Stimulated activated CD8-positive, alpha-beta memory T cell treated with anti-CD3 and anti-CD28 coated beads, Interleukin-7, amount 100 ng/mL, for 48 hours (primary cell): ENCODE measurements around the gene DDTL.
"Not testable (repeated sequence)": the region's sequence is repeated elsewhere in the genome, so short reads cannot be mapped to it uniquely, and the experiment has no call there.

Experiments
- DNase-seq, 2 donors: peaks; one replicate each; pipeline ENCODE4 v3.0.0-alpha.2; 2020; ENCODE audit warnings: low read depth in 1 of 2; ENCODE audit errors: extremely low read depth in 1 of 2

Gene DDTL

DNA sequence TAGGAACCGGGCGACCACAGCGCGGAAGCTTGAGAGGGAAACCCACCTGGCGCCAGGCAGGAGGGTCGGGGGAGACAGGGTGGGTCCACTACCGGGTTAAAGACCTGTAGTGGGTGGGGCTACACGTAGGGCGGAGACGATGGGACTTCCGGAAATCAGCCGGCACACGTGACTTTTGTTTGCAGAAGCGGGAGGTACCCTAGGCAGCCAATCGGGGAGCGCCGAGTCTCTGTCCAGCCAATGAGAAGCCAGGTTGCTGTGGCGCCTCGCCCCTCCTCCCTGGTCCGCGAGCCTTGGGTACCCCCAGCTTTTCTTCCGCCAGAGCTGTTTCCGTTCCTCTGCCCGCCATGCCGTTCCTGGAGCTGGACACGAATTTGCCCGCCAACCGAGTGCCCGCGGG, at the start of gene DDTL:
Gene DDTL (plus strand): TSS at position 321 of the 400 bp plus-strand sequence. CDS start 27 bp downstream, at position 348.
- not testable (repeated sequence) for DNase-seq

DNA sequence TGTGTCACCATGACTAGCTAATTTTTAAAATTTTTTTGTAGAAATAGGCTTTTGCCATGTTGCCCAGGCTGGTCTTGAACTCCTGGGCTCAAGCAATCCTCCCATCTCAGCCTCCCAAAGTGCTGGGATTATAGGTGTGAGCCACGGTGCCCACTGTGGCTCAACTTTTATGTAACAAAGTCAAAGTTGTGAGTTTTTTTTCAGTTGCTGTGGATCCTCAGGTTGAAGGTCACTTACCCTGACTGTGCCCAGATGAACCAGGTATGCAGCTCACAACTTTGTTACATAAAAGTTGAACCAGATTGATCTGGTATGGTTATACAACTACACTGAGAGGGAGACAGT, 46.4 kb upstream of the DDTL start:
- not testable (repeated sequence) for DNase-seq

DNA sequence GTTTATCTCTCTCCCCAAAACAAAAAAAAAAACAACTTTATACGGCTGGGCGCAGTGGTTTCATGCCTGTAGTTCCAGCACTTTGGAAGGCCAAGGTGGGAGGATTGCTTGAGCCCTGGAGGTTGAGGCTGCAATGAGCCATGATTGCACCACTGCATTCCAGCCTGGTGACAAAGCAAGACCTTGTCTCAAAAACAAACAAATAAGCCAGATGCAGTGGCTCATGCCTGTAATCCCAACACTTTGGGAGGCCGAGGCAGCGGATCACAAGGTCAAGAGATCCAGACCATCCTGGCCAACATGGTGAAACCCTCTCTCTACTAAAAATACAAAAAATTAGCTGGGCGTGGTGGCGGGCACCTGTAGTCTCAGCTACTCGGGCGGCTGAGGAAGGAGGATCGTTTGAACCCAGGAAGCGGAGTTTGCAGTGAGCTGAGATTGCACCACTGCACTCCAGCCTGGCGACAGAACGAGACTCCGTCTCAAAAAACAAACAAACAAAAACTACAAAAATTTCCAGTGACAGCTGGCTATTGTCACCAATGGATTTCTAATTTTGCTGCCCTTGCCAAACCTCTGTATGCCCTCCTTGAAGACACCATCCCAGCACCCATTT, 45.0 kb upstream of the DDTL start:
- DNase-seq: not testable (repeated sequence)

DNA sequence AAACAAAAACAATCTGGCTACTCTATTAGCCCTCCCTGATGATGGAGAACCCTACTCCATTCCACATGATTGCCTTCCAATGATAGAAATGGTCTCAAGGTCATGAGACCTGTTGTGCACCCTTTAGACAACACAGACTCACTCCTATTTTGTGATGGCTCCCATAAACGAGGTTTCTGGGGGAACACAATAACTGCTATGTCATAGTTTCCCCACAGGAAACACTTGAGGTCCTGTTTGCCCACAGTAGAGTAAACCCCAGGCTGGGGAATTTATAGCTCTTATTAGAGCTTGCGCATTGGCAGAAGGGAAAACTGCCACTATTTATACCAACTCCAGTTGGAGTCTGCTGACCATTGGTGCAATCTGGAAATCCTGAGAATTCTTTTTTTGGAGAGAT, 43.8 kb upstream of the DDTL start:
- DNase-seq: no peak

DNA sequence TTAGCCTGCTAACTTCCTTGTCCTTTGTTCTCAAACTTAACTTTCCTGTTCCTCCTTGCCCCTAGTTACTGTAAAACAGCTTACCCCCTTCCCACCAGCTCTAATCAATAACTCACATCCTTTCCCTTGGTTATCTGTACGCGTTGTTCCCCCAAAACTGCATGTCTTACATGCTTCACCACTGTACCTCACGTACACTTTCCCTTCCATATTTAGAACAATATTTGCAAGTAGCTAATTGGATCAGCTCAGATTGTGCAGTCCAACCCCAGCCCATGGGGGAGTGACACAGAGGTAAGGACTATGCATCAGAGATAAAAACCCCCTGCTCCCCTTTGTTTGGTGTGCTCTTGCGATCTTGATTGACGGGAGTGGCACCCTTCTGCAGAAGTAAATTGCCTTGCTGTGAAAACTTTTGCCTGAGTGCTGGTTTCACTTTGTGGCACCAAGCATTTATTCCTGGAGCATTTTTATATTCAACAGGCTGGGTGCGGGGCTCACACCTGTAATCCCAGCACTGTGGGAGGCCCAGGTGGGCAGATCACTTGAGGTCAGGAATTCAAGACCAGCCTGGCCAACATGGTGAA, 41.6 kb upstream of the DDTL start:
- no peak for DNase-seq

DNA sequence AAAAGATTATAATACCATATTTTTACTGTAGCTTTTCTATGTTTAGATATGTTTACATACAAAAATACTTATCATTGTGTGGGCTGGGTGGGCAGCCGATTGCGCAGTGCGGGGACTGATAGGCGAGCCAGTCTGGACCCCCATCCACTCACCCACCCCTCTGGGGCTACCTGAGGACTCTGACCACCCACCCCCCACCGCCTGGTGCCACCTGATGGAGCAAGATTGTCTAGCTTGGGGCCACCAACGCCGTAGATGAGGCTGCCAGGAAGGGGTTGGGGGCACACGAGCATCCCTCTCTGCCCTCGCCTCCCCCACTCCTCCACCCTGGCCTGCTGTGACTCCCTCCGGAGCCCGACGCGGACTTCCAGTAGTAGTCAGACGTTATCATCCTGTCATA, 40.1 kb upstream of the DDTL start:
- no peak for DNase-seq

DNA sequence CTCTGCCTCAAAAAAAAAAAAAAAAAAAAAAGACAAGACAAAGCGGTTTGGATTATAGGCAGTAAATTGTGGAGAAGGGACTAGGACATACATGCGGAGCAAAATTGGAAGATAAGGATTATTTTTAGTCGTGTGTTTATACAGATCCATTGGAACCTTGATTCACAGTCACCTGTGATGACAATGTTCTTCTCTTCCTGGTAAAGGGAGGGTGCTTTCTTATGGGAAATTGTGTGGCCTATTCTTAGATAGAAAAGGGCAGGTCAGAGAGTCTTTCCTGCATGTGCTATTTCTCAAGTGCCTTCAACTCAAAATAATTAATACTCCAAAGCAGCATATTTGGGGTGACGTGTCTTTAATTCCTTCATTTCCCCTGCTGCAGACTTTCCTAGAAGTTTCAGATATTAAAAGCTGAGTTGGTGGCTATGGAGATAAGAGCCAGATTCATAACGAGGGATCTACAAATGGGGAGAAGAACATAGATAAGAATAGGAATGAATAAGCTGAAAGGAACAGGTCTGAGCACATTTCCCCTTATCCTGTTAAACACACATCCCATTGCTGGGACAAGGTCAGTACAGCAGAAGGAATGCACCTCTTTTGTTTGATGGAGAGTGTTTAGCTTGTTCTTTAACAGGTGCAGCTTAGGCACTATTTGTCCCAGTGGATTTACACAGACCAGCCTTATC, 28.2 kb upstream of the DDTL start:
- DNase-seq: no peak

DNA sequence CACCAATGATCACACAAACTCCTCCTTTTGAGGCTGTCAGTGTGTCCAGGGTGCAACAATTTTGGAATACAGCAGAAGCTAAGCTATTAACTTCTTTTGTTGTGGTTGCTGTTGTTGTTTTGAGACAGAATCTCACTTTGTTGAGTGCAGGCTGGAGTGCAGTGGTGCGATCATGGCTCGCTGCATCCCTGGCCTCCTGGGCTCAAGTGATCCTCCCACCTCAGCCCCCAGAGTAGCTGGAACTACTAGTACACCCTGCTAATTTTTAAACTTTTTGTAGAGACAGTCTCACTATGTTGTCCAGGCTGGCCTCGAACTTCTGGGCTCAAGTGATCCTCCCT, 27.7 kb upstream of the DDTL start:
- no peak for DNase-seq

DNA sequence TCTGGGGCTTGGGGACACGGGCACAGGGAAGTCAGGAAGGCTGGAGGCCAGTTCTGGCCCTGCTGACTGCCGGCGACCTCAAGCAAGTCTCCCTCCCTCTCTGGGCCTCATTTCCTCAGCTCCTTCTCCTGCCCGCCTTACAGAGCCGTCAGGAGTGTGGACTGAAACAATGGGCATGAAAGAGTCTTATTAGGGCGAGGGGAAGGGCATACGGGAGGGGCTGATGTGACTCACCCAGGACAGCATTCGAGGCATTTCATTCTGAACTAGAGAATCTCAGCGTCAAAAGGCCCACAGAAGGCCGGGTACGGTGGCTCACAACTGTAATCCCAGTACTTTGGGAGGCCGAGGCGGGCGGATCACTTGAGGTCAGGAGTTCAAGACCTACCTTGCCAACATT, 26.5 kb upstream of the DDTL start:
- not testable (repeated sequence) for DNase-seq

DNA sequence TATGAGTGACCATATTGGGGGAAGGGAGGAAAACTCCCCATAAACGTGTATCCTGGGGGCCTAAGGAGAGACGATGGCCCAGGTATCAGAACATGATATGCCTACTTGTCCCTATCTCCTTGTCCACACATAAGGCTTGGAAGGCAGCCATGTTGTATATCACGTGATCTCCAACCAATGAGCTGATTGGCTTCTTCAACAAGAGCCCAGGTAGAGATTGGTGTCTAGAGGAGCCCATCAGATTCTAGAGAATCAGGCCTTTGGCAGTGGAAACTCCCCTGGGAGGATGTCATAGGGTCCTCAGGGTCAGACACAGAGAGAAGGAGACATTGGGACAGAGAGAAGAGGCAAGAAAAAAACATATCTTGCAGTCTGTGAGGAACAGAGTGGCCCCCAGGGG, 19.3 kb upstream of the DDTL start:
- not testable (repeated sequence) for DNase-seq

DNA sequence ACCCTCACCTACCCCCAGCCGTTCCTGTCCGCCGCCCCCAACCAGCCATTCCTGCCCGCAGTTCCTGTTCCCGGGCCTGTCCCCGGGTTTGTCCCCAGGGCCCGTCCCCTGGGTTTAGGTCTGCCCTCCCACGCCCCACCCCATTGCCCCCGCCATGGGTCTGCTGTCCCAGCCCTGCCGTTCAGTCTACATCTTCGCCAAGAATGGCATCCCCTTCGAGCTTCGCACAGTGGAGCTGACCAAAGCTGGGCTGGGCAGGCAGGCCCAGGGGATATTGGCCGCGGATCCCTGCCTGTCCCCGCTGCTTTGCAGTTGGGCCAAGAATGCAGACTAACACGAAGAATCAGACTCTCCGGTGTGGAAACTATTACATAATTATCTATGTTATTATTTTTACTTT, 16.9 kb upstream of the DDTL start:
- not testable (repeated sequence) for DNase-seq

DNA sequence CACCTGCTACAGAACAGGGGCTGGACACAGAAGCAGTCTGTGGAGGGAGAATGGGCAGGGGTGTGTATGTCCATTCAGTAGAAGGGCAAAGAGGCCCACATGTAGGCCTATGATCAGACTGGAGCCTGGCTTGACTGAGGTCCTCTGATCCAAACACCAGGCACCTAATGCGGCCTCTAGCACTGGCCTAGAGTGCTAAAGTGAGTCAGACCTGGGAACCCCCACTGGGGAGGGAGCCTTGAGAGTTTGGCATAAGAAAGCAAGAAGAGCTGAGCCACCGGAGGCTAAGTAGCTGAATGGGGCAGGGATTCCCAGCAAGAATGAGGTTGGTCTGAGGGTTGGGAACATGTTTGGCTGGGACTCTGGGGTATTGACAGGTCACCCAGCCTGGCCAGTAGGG, 15.3 kb upstream of the DDTL start:
- not testable (repeated sequence) for DNase-seq

DNA sequence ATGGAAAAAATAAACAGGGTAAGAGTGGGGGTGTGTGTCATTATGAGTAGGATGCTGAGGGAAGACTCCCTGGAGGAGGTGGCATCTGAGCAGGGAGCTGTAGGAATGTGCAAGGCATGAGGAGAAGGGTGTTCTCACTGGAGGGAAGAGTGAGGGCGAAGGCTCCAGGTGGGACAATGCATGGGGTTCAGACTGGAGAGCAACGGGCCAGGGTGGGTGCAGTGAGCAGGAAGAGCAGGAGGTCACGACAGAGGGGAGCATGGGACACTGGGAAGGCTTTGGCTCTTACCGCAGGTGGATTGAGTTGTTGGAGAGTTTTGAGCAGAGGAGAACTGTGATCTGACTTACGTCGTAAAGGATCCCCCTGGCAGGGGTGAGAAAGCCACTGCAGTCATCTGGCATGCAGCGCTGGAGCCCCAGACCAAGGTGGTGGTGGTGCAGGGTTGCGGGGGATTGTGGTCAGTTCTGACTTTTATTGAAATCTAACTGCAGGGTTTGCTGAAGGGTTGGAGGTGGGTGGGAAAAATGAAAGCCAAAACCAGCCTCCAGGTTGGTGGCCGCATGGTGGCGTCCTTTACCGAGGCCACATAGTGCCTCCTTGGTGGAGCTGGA, 13.8 kb upstream of the DDTL start:
- not testable (repeated sequence) for DNase-seq

DNA sequence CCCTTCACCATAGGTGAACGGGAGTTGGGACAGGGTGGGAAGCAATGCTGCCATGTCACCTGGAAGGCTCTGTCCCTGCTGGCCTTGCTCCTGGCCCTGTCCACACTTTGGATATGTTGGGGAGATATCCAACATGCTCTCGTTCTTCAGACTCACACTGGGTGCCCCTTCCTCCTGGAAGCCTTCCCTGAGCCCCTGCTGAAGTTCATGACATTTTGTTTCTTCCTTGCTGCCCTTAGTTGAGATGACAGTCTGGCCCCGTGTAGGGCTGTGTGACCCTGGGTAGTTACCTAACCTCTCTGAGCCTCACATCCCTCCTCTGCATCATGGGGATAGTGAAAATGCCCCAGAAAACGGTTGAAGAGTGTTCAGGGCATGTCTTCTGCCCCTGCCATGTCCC, 13.2 kb upstream of the DDTL start:
- DNase-seq: not testable (repeated sequence)

DNA sequence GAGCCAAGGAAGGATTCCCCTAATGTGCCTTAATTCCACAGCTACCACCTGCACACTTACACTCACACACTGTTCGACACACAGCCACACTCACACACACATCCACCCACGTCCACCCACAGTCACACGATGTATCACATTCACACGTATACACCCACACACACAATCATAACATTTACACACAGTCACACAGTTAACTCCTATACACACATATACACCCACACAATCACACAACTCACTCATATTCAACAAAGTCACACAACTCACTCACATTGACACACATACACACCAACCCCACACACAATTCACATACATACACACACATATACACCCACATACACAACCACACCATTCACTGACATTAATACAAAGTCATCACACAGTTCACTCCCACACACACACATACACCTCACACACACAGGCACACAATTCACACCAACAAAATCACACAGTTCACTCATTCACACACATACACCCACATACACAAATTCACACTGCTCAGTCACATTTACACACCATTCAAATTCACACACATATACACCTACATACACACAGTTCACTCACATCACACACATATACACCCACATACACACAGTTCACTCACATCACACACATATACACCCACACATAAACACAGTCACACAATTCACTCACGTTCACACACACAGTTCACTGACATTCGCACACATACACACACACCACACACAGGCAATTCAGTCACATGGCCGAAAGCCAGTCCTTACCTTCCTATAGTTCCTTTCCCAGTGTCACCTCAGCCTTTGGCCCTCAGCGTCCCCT, 12.3 kb upstream of the DDTL start:
- not testable (repeated sequence) for DNase-seq

DNA sequence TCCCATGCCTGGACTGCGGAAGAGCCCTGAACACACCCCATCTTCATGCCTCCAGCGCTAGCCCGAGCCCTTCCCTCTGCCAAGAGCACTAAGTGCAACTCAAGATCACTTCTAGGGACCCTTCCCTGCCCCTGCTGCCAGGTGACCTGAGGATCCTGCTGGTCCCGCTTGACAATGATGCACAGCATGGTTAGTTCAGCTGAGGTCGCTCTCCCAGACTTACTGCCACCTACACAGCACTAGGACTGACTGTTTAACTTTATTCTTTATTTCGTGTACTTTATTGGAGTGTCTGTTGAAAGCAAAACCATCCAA, 11.7 kb upstream of the DDTL start:
- DNase-seq: not testable (repeated sequence)

DNA sequence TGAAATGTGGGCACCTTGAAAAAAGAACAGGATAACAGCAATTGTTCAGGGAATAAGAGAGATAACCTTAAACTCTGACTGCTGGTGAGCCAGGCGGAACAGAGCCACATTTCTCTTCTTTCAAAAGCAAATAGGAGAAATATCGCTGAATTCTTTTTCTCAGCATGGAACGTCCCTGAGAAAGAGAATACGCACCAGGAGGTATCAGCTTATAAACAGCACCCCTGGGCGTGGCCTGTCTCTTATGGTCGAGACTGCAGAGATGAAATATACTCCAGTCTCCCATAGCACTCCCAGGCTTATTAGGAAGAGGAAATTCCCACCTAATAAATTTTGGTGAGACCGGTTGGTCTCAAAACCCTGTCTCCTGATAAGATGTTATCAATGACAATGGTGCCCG, 10.8 kb upstream of the DDTL start:
- DNase-seq: not testable (repeated sequence)

DNA sequence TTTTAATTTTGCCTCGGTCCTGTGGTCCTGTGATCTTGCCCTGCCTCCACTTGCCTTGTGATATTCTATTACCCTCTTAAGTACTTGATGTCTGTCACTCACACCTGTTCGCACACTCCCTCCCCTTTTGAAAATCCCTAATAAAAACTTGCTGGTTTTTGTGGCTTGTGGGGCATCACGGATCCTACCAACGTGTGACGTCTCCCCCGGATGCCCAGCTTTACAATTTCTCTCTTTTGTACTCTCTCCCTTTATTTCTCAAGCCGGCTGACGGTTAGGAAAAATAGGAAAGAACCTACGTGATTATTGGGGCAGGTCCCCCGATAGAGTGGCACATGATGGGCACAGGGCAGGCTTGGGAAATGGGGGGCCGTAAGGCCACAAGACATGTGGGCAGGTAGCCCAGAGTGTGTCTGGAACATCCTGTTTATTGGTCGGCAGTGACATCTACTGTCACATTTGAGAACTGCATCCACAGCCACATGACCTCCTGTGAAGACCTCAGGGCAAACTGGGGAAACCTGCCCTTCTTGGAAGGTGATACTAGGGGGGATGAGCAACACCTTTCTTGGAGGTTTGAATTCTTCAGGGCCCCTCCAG, 10.3 kb upstream of the DDTL start:
- DNase-seq: peak; percentile 28 to 56

DNA sequence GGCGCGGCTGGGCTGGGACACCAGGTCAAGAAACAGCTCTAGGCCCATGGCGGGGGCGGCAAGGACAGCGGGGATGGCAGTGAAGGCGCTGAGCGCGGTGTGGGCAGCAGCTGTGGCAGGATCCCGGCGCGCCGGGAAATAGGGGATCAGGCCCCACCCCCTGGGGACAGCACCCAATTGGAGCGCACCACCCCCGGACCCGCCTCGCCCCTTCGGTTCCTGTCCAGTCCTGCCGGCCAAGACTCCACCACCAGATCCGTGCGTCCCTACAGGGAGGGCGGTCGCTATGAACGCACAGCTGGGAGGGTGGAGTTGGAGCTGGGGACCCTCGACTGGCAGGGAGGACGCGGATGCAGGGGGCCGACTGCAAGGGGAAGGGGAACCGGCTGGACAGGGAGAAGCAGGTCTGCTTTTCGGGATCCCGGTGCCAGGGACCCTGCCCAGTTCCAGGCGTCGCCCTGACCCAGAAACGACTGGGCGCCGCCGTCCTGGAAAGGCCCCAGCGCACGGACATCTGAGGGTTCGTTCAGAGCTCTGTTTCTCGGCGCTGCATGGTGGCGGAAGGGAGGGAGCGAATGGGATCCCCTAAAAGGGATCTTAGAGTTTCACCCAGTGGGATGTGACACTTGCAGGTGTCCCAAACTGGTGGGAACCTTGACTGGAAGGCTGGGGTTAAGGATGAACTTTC, 5.5 kb upstream of the DDTL start, which contains the start of gene GSTT2B:
Gene GSTT2B (minus strand): TSS at position 112 of the 688 bp plus-strand sequence. CDS start 64 bp downstream, at position 48.
- DNase-seq: not testable (repeated sequence)

DNA sequence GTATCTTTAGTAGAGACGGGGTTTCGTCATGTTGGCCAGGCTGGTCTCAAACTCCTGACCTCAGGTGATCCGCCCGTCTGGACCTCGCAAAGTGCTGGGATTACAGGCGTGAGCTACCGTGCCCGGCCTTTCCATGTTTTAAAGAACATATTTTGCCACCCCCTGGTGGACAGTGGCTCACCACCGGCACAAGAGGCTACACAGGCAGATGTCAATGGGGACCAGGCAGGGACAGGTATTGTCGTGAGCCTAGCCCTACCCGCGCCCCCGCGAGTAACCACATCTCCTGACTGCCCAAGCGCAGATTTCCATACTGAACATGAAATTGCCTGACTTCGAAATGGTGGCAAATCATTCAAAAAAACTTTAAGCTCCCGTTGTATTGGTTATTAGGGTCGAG, 594 bp upstream of the DDTL start:
- not testable (repeated sequence) for DNase-seq
